HAP-1 (cell line): Measurements from ENCODE around the gene TTF2.
"Not testable (repeated sequence)": the region's sequence is repeated elsewhere in the genome, so short reads cannot be mapped to it uniquely, and the experiment has no call there.

Experiments
- DNase-seq, 2 experiments: peaks; one replicate each; pipeline ENCODE4 v3.0.0-alpha.2; 2016 to 2020; ENCODE audit warnings: low spot score in 2 of 2
- H3K27me3 ChIP-seq: fragments of 250-450 bp; sonication (Bioruptor Pico); 2 replicates; pipeline ENCODE4 v1.5.1; 2020; ENCODE audit warnings: low read depth, mild to moderate bottlenecking, moderate library complexity
- H3K36me3 ChIP-seq: fragments of 250-450 bp; sonication (Bioruptor Pico); replicated peaks from 2 replicates; pipeline ENCODE4 v1.5.1; 2020; ENCODE audit warnings: mild to moderate bottlenecking
- H3K4me1 ChIP-seq: fragments of 250-450 bp; sonication (Bioruptor Pico); 2 replicates; pipeline ENCODE4 v1.5.1; 2020; ENCODE audit warnings: mild to moderate bottlenecking
- H3K4me3 ChIP-seq: fragments of 250-450 bp; sonication (Bioruptor Pico); 2 replicates; pipeline ENCODE4 v1.5.1; 2020; ENCODE audit warnings: mild to moderate bottlenecking, moderate library complexity
- H3K9me3 ChIP-seq: fragments of 250-450 bp; sonication (Bioruptor Pico); 2 replicates; pipeline ENCODE4 v1.5.1; 2020; ENCODE audit warnings: mild to moderate bottlenecking, moderate library complexity
- in situ Hi-C: fragments of 300-500 bp; cut with MboI; formaldehyde crosslinking; loops from 3 replicates; pipeline ENCODE4 v1.14.3; 2020; ENCODE audit warnings: low sequenced_read_pairs, inconsistent platforms, mixed read lengths

Gene TTF2

DNA sequence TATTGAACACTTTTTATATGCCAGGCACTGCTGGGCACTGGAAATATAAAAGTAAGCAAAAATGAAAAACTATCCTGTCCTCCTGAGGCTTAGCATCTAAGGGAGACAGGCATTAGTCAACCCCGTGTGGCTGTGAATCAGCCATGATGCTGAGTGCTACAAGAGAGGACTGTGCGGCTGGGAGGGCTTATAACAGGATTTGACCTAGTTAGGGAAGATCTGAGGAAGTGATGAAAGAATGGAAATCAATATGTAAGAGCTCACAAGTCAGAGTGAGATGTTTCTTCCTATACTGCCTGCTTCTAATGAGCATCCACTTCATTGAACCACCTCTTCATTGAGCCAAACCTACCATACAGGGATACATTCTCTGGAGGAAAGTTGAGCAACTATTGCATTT is 46.4 kb downstream of the TTF2 start:
- no peak overlapping the region for H3K4me3 ChIP-seq
- H3K36me3 ChIP-seq, result peaks cover 23% of the 10 kb centered on the region
- no peak for DNase-seq
- in situ Hi-C loops, result no loop called here
- no peaks in the 10 kb centered on the region for H3K27me3 ChIP-seq
- no peaks in the 10 kb centered on the region; the same call in 1 of the 2 replicates for H3K9me3 ChIP-seq
- no peaks in the 10 kb centered on the region for H3K4me1 ChIP-seq

DNA sequence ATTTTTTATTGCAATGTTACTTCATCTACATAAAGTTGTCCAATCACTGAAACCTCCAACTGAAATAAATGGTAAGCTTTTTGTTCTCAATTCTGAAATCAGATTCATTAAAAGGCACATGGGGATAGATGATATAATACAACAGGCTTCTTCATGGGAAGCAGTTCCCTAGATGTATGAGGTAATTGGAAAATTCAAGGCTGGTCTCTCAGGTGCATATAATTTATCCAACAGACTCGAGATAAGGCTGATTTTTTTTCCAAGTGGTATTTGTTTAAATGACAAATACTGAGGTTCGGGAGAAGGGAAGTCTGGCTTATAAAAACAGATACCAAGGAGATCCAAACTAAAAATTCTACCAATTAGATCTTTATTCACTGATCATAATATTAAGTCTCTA is 47.2 kb downstream of the TTF2 start:
- Histone ChIP-seq H3K27me3 (no peaks in the 10 kb centered on the region), H3K4me1 (peaks cover 5% of the 10 kb centered on the region; the same call in 1 of the 2 replicates), H3K4me3 (no peak overlapping the region), H3K36me3 (peaks cover 15% of the 10 kb centered on the region), H3K9me3 (no peaks in the 10 kb centered on the region; the same call in 1 of the 2 replicates)
- in situ Hi-C loops, result no loop called here
- DNase-seq, result no peak

DNA sequence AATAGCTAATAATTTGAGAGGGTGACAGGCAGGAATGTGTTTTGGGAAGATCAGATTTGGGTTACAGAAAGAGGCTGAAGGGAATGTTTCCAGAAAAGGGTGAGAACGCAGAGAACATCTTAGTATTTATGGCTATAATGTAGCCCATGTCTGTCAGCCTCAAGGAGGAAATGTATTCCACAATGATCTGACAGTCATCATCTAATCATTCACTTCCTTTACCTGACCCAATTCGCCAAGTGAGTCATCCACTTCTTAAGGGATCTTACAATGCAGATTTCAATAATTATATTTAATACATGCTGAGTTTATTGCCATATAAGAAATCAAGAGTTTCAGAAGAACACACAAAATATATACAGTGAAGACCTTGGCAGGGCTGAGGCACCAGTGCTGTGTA is 50.6 kb downstream of the TTF2 start:
- Histone ChIP-seq H3K9me3 (no peaks in the 10 kb centered on the region; the same call in 1 of the 2 replicates), H3K4me1 (peaks cover 7% of the 10 kb centered on the region; the same call in 1 of the 2 replicates), H3K4me3 (no peak overlapping the region), H3K36me3 (peaks cover 6% of the 10 kb centered on the region), H3K27me3 (no peaks in the 10 kb centered on the region)
- no peak for DNase-seq
- in situ Hi-C loops, result no loop called here

DNA sequence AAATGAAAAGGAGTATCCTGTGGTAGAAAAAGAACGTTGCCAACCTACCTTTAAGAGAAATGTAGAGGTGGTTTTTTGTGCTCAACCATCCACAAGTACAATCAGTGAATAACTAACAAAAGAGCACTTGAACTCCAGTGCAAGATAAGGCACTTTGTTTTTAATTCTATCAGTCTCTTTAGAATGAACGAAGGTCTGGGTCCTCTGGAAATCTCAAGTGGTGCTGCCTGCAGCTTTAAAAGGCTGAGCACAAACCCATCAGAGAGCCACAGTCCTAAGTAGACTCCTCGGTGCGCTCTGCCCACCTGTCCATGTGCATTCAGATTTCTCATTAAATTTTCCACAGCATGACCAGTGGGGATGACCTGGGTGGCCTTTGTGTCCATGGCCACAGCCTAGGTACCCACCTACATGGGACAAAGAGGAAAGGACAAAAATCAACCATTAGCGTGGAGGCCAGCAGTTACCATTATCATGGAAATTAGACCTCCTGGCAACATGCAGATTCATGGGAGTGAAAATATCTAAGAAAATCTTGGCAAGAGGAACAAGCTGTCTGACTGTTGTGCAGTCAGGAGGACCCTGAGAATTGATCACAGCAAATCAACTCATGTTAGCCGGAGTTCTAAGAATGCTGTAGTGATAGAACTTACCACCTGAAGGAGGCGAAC is 52.1 kb downstream of the TTF2 start:
- no peak for DNase-seq
- no peaks in the 10 kb centered on the region for H3K27me3 ChIP-seq
- H3K9me3 ChIP-seq, result no peaks in the 10 kb centered on the region; the same call in 1 of the 2 replicates
- H3K4me1 ChIP-seq, result peaks cover 7% of the 10 kb centered on the region; the same call in 1 of the 2 replicates
- H3K4me3 ChIP-seq, result no peak overlapping the region
- peaks cover 6% of the 10 kb centered on the region for H3K36me3 ChIP-seq
- in situ Hi-C loops, result no loop called here

DNA sequence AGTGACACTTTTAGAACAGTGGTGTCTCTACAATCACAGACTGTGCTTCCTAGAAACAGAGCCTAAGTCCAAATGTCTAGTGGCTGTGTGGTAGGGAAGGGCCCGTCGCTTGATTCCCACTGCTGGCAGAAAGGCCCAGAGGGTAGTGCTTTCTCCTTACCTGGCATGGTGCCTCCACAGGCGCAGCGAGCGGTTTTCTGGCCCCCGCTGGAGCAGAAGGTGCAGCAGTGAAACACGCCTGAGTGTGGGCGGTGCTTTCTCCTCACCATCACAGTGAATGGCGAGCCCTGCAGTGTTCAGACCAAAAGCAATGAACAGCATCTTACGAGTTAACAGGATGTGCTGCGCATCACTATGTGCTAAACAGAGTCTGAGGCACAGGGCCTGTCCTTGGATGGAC is 53.1 kb downstream of the TTF2 start:
- in situ Hi-C loops, result no loop called here

DNA sequence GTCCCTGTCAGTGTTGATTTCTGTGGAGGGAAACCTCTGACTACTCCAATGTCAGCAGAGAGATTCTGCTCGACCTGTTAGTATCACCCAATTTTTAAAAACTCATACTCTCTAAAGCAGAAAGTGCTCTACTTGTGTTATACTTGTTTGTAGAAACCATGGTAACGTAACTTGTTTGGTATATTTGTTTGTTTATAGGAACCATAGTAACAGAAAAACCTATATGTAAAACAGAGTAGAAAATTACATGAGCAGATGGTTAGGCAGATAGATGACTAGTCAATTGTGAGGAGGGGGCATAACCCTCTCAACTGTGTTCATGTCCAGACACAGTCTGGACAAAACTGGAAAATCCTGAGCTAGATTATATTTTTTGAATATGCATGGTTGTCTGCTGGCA is 54.8 kb downstream of the TTF2 start:
- Histone ChIP-seq H3K9me3 (no peaks in the 10 kb centered on the region), H3K36me3 (peaks cover 6% of the 10 kb centered on the region), H3K4me1 (peaks cover 7% of the 10 kb centered on the region; the same call in 1 of the 2 replicates), H3K4me3 (no peak overlapping the region), H3K27me3 (no peaks in the 10 kb centered on the region)
- DNase-seq, result no peak
- in situ Hi-C loops, result no loop called here

More for the DNA sequence above, 53.1 kb downstream of the TTF2 start:
- H3K27me3 ChIP-seq, result no peaks in the 10 kb centered on the region
- no peak for DNase-seq
- H3K4me1 ChIP-seq, result peaks cover 7% of the 10 kb centered on the region; the same call in 1 of the 2 replicates
- no peak overlapping the region for H3K4me3 ChIP-seq
- peaks cover 6% of the 10 kb centered on the region for H3K36me3 ChIP-seq
- no peaks in the 10 kb centered on the region; the same call in 1 of the 2 replicates for H3K9me3 ChIP-seq

DNA sequence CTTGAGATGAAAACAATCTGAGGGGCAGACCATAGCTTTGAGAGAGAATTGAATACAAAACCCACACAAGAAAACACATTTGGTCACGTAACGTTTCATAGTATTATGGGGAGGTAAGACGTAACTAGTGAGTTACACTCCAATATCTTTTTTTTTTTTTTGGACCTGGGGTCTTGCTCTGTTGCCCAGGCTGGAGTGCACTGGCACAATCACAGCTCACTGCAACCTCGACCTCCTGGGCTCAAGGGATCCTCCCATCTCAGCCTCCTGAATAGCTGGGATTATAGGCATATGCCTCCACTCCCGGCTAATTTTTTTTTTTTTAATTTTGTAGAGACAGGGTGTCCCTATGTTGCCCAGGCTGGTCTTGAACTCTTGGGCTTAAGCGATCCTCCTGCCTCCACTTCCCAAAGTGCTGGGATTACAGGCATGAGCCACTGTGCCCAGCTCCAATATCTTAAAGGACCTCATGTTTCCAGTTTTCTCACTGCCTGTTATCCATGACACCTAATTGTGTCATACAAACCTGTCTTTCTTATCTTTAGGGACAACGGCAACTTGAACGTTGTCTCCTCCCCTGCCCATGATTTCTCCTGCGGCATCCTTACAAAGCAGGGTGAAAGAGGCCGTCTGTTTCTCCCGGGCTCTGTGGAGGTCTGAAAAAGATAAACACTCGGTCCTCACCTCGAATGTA is 56.1 kb downstream of the TTF2 start:
- Histone ChIP-seq H3K4me1 (peaks cover 13% of the 10 kb centered on the region), H3K9me3 (no peaks in the 10 kb centered on the region), H3K27me3 (no peaks in the 10 kb centered on the region), H3K4me3 (no peak overlapping the region), H3K36me3 (peaks cover 6% of the 10 kb centered on the region)
- in situ Hi-C loops, result no loop called here
- DNase-seq, result no peak

DNA sequence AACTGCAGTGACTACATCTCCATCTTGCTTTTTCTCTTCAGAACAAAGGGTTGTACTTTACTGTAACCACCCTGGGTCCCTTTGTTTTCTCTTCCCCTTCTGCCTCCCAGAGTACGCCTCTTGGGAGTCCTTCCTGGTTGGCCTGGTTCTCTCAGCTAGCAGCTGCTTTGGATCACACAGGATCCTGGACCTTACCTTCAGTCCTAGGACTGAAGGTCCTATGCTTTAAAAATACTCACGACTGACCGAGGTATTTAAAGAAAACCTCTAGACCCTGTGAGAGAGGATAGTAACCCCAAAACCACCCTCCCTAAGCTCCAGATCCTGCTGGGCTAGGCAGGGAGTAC is 56.6 kb downstream of the TTF2 start:
- H3K9me3 ChIP-seq, result no peaks in the 10 kb centered on the region
- in situ Hi-C loops, result no loop called here
- peaks cover 13% of the 10 kb centered on the region for H3K4me1 ChIP-seq
- no peaks in the 10 kb centered on the region for H3K27me3 ChIP-seq
- no peak for DNase-seq
- H3K4me3 ChIP-seq, result no peak overlapping the region
- H3K36me3 ChIP-seq, result peaks cover 6% of the 10 kb centered on the region

DNA sequence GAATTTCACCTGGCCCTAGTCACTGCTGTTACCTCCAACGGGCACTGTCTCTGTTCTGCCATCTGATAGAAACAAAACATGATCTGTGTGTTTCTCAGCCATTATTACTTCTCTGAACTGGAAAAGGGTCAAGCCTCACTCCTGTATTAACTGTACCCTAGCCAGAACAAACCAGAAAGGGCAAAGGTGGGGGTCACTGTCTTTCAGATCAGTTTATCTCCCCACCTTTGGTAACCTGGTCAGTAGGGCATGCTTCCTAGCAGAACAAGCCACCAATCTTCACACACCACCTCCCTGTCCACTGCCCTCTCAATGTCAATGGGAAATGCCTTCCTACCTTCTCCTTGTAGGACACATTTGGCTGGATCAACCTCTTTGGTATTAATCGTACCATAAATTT is 57.6 kb downstream of the TTF2 start:
- peaks cover 5% of the 10 kb centered on the region for H3K4me1 ChIP-seq
- no peak overlapping the region for H3K4me3 ChIP-seq
- H3K9me3 ChIP-seq, result no peaks in the 10 kb centered on the region
- in situ Hi-C loops, result no loop called here
- peaks cover 6% of the 10 kb centered on the region for H3K36me3 ChIP-seq
- H3K27me3 ChIP-seq, result no peaks in the 10 kb centered on the region
- DNase-seq, result no peak

DNA sequence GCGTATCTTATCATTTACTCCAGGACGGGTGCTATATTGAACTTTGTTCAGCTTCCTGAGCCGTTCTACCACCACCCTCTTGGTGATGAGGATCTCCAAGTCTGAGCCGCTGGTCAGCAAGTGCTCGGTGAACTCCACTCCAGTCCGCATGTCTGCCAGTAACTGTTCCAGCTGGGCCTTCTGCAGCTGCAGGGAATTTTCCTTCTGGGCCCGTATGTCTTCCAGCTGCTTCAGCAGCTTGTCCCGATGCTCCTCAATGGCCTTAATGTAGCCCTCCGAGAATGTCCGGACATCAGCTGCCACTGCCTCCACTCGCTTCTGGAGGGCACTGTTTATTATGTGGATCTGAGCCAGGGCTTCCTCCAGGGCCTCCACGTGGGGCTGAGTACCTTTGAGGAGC is 58.0 kb downstream of the TTF2 start:
- peaks cover 6% of the 10 kb centered on the region for H3K36me3 ChIP-seq
- in situ Hi-C loops, result no loop called here
- H3K4me1 ChIP-seq, result peaks cover 5% of the 10 kb centered on the region
- no peaks in the 10 kb centered on the region for H3K27me3 ChIP-seq
- no peak overlapping the region for H3K4me3 ChIP-seq
- no peak for DNase-seq
- H3K9me3 ChIP-seq, result no peaks in the 10 kb centered on the region

DNA sequence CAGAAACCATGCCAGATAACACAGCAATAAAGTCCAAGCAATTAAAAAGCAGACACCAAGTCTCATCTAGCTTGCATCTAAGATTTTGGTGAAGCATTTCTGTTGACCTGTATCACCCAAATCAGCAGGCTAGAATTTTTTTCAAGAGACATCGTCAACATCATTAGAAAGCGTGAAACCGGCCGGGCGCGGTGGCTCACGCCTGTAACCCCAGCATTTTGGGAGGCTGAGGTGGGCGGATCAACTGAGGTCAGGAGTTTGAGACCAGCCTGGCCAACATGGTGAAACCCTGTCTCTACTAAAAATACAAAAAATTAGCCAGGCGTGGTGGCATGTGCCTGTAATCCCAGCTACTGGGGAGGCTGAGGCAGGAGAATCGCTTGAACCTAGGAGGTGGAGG is 59.0 kb downstream of the TTF2 start:
- H3K9me3 ChIP-seq, H3K4me3 ChIP-seq, H3K36me3 ChIP-seq, H3K27me3 ChIP-seq, in situ Hi-C loops, H3K4me1 ChIP-seq, DNase-seq: not testable (repeated sequence)

DNA sequence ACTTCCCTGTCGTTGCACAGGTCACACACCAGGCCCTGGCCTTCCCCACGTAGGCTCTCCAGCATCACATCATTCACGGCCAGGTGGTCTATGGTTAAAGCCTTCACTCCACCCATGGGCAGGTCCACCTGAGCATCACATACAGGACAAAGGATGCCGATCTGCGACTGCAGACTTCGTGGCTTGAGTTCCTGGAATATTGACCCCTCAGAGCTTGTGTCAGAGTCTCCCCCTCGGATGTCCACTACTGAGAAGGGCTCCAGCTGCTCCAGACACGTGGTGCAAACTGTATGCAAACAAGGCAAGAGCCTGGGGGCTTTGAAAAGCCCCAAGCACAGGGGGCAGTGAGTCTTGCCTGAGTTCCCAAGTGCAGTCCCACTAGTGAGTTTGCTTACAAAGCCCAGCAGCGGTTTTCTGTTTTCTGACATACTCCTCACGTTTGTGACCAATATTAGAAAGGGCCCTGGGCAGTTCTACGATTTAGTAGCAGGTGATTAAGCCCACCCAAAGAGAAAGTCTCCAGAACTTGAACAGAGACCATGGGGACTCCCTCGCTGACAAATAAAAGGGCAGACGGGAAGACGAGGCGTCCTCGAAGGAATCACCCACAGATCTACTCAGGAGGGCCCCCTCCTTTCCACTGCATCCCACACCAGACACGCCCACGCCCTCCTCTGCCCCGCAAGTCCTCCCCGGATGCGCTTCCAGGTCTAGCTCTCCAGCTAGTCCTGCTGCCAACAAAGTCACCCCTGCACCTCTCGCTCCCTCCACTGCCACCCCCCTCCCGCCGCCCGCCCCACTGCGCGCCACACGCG is 60.9 kb downstream of the TTF2 start:
- no peaks in the 10 kb centered on the region for H3K9me3 ChIP-seq
- in situ Hi-C loops, result no loop called here
- H3K4me1 ChIP-seq, result peaks cover 5% of the 10 kb centered on the region
- H3K27me3 ChIP-seq, result peaks cover 13% of the 10 kb centered on the region
- no peaks in the 10 kb centered on the region for H3K36me3 ChIP-seq
- peak overlapping the region; percentile 49 for H3K4me3 ChIP-seq
- DNase-seq, result no peak

DNA sequence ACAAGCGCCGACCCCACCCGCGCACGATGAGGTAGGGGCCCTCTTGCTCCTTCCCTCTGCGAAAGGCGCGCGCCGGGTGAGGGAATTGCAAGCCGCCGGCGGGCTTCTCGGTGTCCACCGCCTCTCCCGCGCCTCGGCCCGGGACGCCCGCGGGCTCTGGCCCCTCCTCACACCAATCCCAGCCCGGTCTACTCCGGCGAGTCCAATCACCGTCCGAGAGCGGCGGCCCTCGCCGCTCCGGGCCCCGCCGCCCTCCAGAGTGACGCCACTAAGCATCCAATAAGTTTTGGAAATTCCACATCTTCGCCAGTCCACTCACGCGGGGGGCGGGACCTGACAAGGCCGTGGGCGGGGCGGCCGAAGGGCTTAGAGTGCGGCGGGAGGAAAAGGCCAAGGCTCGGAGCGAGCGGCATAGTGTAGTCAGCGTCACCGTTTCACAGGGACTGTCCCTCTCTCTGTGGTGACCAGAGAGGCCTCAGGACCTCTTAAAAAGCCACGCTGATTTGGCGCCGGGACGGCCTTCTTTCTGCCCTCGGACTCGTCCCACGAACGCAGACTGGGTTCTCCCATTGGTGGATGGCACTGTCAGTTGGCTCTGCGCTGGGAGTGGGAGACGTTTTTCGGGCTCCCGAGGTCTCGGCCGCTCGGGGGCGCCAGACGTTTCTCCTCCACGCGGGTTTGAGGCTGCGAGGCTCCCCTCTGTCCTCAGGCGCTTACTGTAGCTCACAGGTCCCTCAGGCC is 61.6 kb downstream of the TTF2 start, which contains the start of gene TRIM45:
TSS of gene TRIM45 (minus strand) at position 161 of the 741 bp plus-strand sequence. CDS start 548 bp downstream, outside the sequence.
- in situ Hi-C loops, result no loop called here

More for the DNA sequence above, 61.6 kb downstream of the TTF2 start, which contains the start of gene TRIM45:
- Histone ChIP-seq H3K9me3 (no peaks in the 10 kb centered on the region), H3K36me3 (no peaks in the 10 kb centered on the region), H3K4me3 (peak within 1 kb of the TSS; percentile 49), H3K4me1 (peaks cover 5% of the 10 kb centered on the region), H3K27me3 (peaks cover 19% of the 10 kb centered on the region)
- DNase-seq, result peak; percentile 90 to 96
